Measurements from ENCODE around the gene TPSB2. TPM values are rescaled to one million over a fixed set of nuclear protein-coding genes. Genes with fewer than 3 reads are reported as not detected.

The TPSB2 gene
- polyA plus RNA-seq, 2 donors, result 5.7 to 37.8 TPM

- Histone ChIP-seq H3K27me3 (ENCODE audit: control insufficient read depth in 1 of 2, insufficient read depth in 2 of 2, low read length in 2 of 2) (no peaks in the 10 kb centered on the region), H3K27ac (ENCODE audit: low read depth in 2 of 2, low read length in 1 of 2) (no peak overlapping the region), H3K36me3 (ENCODE audit: control insufficient read depth in 2 of 2, insufficient read depth in 2 of 2, low read length in 1 of 2) (no peaks in the 10 kb centered on the region), H3K4me1 (ENCODE audit: control insufficient read depth in 2 of 2, insufficient read depth in 2 of 2, low read length in 1 of 2) (no peaks in the 10 kb centered on the region), H3K4me3 (ENCODE audit: low read depth in 1 of 2, low read length in 2 of 2) (no peak overlapping the region), H3K9me3 (ENCODE audit: control insufficient read depth in 2 of 2, insufficient read depth in 1 of 2, low read depth in 1 of 2, low read length in 1 of 2) (no peaks in the 10 kb centered on the region)
- WGBS, 2 donors, result 64 to 68% methylated on average over 39 to 40 of the region's 40 CpGs
These were observed 8.1 kb downstream of the TPSB2 start for GRCh38 chr16:1221628-1222552.

GRCh38 chr16:1220841-1221627 lies 8.9 kb downstream of the TPSB2 start:
- Histone ChIP-seq H3K4me3 (ENCODE audit: low read depth in 1 of 2, low read length in 2 of 2) (no peak overlapping the region), H3K36me3 (ENCODE audit: control insufficient read depth in 2 of 2, insufficient read depth in 2 of 2, low read length in 1 of 2) (no peaks in the 10 kb centered on the region), H3K27me3 (ENCODE audit: control insufficient read depth in 1 of 2, insufficient read depth in 2 of 2, low read length in 2 of 2) (no peaks in the 10 kb centered on the region), H3K4me1 (ENCODE audit: control insufficient read depth in 2 of 2, insufficient read depth in 2 of 2, low read length in 1 of 2) (no peaks in the 10 kb centered on the region), H3K9me3 (ENCODE audit: control insufficient read depth in 2 of 2, insufficient read depth in 1 of 2, low read depth in 1 of 2, low read length in 1 of 2) (no peaks in the 10 kb centered on the region), H3K27ac (ENCODE audit: low read depth in 2 of 2, low read length in 1 of 2) (no peak overlapping the region)
- 80 to 81% methylated on average over 48 of the region's 48 CpGs for WGBS, 2 donors

- Histone ChIP-seq H3K9me3 (ENCODE audit: control insufficient read depth in 2 of 2, insufficient read depth in 1 of 2, low read depth in 1 of 2, low read length in 1 of 2) (no peaks in the 10 kb centered on the region), H3K27ac (ENCODE audit: low read depth in 2 of 2, low read length in 1 of 2) (no peak overlapping the region), H3K4me3 (ENCODE audit: low read depth in 1 of 2, low read length in 2 of 2) (no peak overlapping the region), H3K36me3 (ENCODE audit: control insufficient read depth in 2 of 2, insufficient read depth in 2 of 2, low read length in 1 of 2) (no peaks in the 10 kb centered on the region), H3K27me3 (ENCODE audit: control insufficient read depth in 1 of 2, insufficient read depth in 2 of 2, low read length in 2 of 2) (no peaks in the 10 kb centered on the region), H3K4me1 (ENCODE audit: control insufficient read depth in 2 of 2, insufficient read depth in 2 of 2, low read length in 1 of 2) (no peaks in the 10 kb centered on the region)
- WGBS, 2 donors, result 89% methylated on average over 43 to 55 of the region's 55 CpGs
These were observed 9.8 kb downstream of the TPSB2 start for GRCh38 chr16:1220098-1220728.

- no peaks in the 10 kb centered on the region for H3K36me3 ChIP-seq (ENCODE audit: control insufficient read depth in 2 of 2, insufficient read depth in 2 of 2, low read length in 1 of 2)
- no peaks in the 10 kb centered on the region for H3K9me3 ChIP-seq (ENCODE audit: control insufficient read depth in 2 of 2, insufficient read depth in 1 of 2, low read depth in 1 of 2, low read length in 1 of 2)
- no peaks in the 10 kb centered on the region for H3K4me1 ChIP-seq (ENCODE audit: control insufficient read depth in 2 of 2, insufficient read depth in 2 of 2, low read length in 1 of 2)
- no peak overlapping the region for H3K4me3 ChIP-seq (ENCODE audit: low read depth in 1 of 2, low read length in 2 of 2)
- H3K27ac ChIP-seq (ENCODE audit: low read depth in 2 of 2, low read length in 1 of 2), result no peak overlapping the region
- WGBS, 2 donors, result 76 to 85% methylated on average over 21 to 24 of the region's 24 CpGs
- no peaks in the 10 kb centered on the region for H3K27me3 ChIP-seq (ENCODE audit: control insufficient read depth in 1 of 2, insufficient read depth in 2 of 2, low read length in 2 of 2)
These were observed 10.9 kb downstream of the TPSB2 start for GRCh38 chr16:1218930-1219611.

GRCh38 chr16:1218061-1218929 lies 11.7 kb downstream of the TPSB2 start:
- WGBS, 2 donors, result 81 to 84% methylated on average over 48 to 49 of the region's 49 CpGs
- Histone ChIP-seq H3K27me3 (ENCODE audit: control insufficient read depth in 1 of 2, insufficient read depth in 2 of 2, low read length in 2 of 2) (no peaks in the 10 kb centered on the region), H3K27ac (ENCODE audit: low read depth in 2 of 2, low read length in 1 of 2) (no peak overlapping the region), H3K4me1 (ENCODE audit: control insufficient read depth in 2 of 2, insufficient read depth in 2 of 2, low read length in 1 of 2) (no peaks in the 10 kb centered on the region), H3K36me3 (ENCODE audit: control insufficient read depth in 2 of 2, insufficient read depth in 2 of 2, low read length in 1 of 2) (no peaks in the 10 kb centered on the region), H3K9me3 (ENCODE audit: control insufficient read depth in 2 of 2, insufficient read depth in 1 of 2, low read depth in 1 of 2, low read length in 1 of 2) (no peaks in the 10 kb centered on the region), H3K4me3 (ENCODE audit: low read depth in 1 of 2, low read length in 2 of 2) (no peak overlapping the region)

GRCh38 chr16:1217526-1217925 lies 12.5 kb downstream of the TPSB2 start:
- peaks cover 0 to 2% of the 10 kb centered on the region in 2 donors for H3K36me3 ChIP-seq (ENCODE audit: control insufficient read depth in 2 of 2, insufficient read depth in 2 of 2, low read length in 1 of 2)
- H3K9me3 ChIP-seq (ENCODE audit: control insufficient read depth in 2 of 2, insufficient read depth in 1 of 2, low read depth in 1 of 2, low read length in 1 of 2), result no peaks in the 10 kb centered on the region
- 80 to 87% methylated on average over 24 of the region's 24 CpGs for WGBS, 2 donors
- no peaks in the 10 kb centered on the region for H3K4me1 ChIP-seq (ENCODE audit: control insufficient read depth in 2 of 2, insufficient read depth in 2 of 2, low read length in 1 of 2)
- no peak overlapping the region for H3K4me3 ChIP-seq (ENCODE audit: low read depth in 1 of 2, low read length in 2 of 2)
- no peaks in the 10 kb centered on the region for H3K27me3 ChIP-seq (ENCODE audit: control insufficient read depth in 1 of 2, insufficient read depth in 2 of 2, low read length in 2 of 2)
- no peak overlapping the region for H3K27ac ChIP-seq (ENCODE audit: low read depth in 2 of 2, low read length in 1 of 2)

- Histone ChIP-seq H3K9me3 (ENCODE audit: control insufficient read depth in 2 of 2, insufficient read depth in 1 of 2, low read depth in 1 of 2, low read length in 1 of 2) (no peaks in the 10 kb centered on the region), H3K36me3 (ENCODE audit: control insufficient read depth in 2 of 2, insufficient read depth in 2 of 2, low read length in 1 of 2) (peaks cover 0 to 2% of the 10 kb centered on the region in 2 donors), H3K4me1 (ENCODE audit: control insufficient read depth in 2 of 2, insufficient read depth in 2 of 2, low read length in 1 of 2) (no peaks in the 10 kb centered on the region), H3K4me3 (ENCODE audit: low read depth in 1 of 2, low read length in 2 of 2) (no peak overlapping the region), H3K27ac (ENCODE audit: low read depth in 2 of 2, low read length in 1 of 2) (no peak overlapping the region), H3K27me3 (ENCODE audit: control insufficient read depth in 1 of 2, insufficient read depth in 2 of 2, low read length in 2 of 2) (no peaks in the 10 kb centered on the region)
- 68 to 75% methylated on average over 31 to 32 of the region's 32 CpGs for WGBS, 2 donors
These were observed 13.1 kb downstream of the TPSB2 start for GRCh38 chr16:1216681-1217400.

GRCh38 chr16:1216296-1216619 lies 13.7 kb downstream of the TPSB2 start:
- Histone ChIP-seq H3K27ac (ENCODE audit: low read depth in 2 of 2, low read length in 1 of 2) (no peak overlapping the region), H3K36me3 (ENCODE audit: control insufficient read depth in 2 of 2, insufficient read depth in 2 of 2, low read length in 1 of 2) (peaks cover 0 to 2% of the 10 kb centered on the region in 2 donors), H3K27me3 (ENCODE audit: control insufficient read depth in 1 of 2, insufficient read depth in 2 of 2, low read length in 2 of 2) (no peaks in the 10 kb centered on the region), H3K4me1 (ENCODE audit: control insufficient read depth in 2 of 2, insufficient read depth in 2 of 2, low read length in 1 of 2) (no peaks in the 10 kb centered on the region), H3K4me3 (ENCODE audit: low read depth in 1 of 2, low read length in 2 of 2) (no peak overlapping the region), H3K9me3 (ENCODE audit: control insufficient read depth in 2 of 2, insufficient read depth in 1 of 2, low read depth in 1 of 2, low read length in 1 of 2) (no peaks in the 10 kb centered on the region)
- 83 to 86% methylated on average over 12 of the region's 12 CpGs for WGBS, 2 donors

Data from esophagus (tissue), 2 donors.